Stimulated activated CD8-positive, alpha-beta memory T cell treated with anti-CD3 and anti-CD28 coated beads, Interleukin-12 subunit alpha, Interleukin-12 subunit beta, amount 100 ng/mL, for 4 hours (primary cell): Measurements from ENCODE around the gene LIF.
"Not testable (repeated sequence)": the region's sequence is repeated elsewhere in the genome, so short reads cannot be mapped to it uniquely, and the experiment has no call there.

Experiments
- DNase-seq: peaks from one replicate; pipeline ENCODE4 v3.0.0-alpha.2; 2020; ENCODE audit warnings: low read depth

LIF gene

GRCh38 chr22:30206944-30207343 lies 39.6 kb downstream of the LIF start:
- DNase-seq = no peak

- DNase-seq = no peak
Measured at GRCh38 chr22:30205281-30206115, 41.1 kb downstream of the LIF start.

GRCh38 chr22:30204742-30205111 lies 41.8 kb downstream of the LIF start:
- no peak for DNase-seq

- no peak for DNase-seq
Measured at GRCh38 chr22:30204015-30204741, 42.4 kb downstream of the LIF start.

- DNase-seq = no peak
Measured at GRCh38 chr22:30202531-30203006, 44.0 kb downstream of the LIF start.

GRCh38 chr22:30201945-30202344 lies 44.6 kb downstream of the LIF start:
- DNase-seq = no peak

GRCh38 chr22:30200905-30201304 lies 45.7 kb downstream of the LIF start:
- not testable (repeated sequence) for DNase-seq

- no peak for DNase-seq
Measured at GRCh38 chr22:30198921-30199320, 47.6 kb downstream of the LIF start.

- DNase-seq = no peak
Measured at GRCh38 chr22:30198152-30198825, 48.3 kb downstream of the LIF start.

- no peak for DNase-seq
Measured at GRCh38 chr22:30197389-30197788, 49.2 kb downstream of the LIF start.

GRCh38 chr22:30196880-30197336 lies 49.7 kb downstream of the LIF start:
- DNase-seq = no peak

- peak; percentile 39 for DNase-seq
Measured at GRCh38 chr22:30196141-30196879, 50.2 kb downstream of the LIF start.

GRCh38 chr22:30195245-30196140 lies 51.1 kb downstream of the LIF start:
- no peak for DNase-seq

GRCh38 chr22:30193031-30193775 lies 53.4 kb downstream of the LIF start:
- DNase-seq = no peak

- no peak for DNase-seq
Measured at GRCh38 chr22:30192427-30192826, 54.1 kb downstream of the LIF start.

- DNase-seq = no peak
Measured at GRCh38 chr22:30191040-30191701, 55.4 kb downstream of the LIF start.

- no peak for DNase-seq
Measured at GRCh38 chr22:30190574-30190973, 56.0 kb downstream of the LIF start.
